Stimulated activated CD8-positive, alpha-beta memory T cell treated with anti-CD3 and anti-CD28 coated beads, Interleukin-12 subunit alpha, Interleukin-12 subunit beta, amount 100 ng/mL, for 4 hours (primary cell): ENCODE results near the gene NFAT5.
A peak's percentile ranks its signal among the peaks of the same experiment; 100 is the strongest.
"Not testable (repeated sequence)": the region's sequence is repeated elsewhere in the genome, so short reads cannot be mapped to it uniquely, and the experiment has no call there.

Experiments used
- DNase-seq: peaks from one replicate; pipeline ENCODE4 v3.0.0-alpha.2; 2020; ENCODE audit warnings: low read depth

The NFAT5 gene

DNA sequence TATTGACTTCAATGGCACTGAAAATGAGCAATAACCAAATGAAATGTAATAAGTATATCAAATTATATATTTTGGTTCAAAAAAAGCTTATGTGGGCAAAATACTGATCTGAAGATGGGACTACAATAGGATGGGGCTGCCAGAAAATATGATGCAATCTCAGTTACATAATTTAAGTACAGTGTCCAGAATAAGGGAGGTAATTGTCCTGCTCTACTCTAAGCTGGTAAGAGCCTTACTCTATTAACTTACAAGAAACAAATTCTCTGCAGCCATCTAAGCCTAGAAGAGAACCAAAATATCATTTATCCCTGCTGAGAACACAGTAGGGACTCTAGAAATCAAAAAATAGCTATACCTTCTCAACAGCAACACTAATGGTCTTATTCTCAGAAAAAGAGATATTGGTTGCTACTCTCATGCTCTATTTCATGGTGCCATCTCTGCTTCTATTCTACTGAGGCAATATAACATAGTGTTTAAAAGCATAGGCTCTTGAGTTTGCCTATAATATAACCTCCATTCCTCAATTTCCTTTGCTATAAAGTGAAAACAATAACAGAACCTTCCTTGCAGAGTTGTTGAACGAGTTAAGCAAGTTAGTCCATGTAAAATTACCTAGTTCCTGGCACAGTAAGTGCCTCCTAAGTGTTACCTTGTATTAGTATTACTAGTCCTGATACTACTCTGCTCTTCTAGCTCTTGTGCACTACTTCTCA, 140.6 kb downstream of the NFAT5 start:
- DNase-seq = no peak

DNA sequence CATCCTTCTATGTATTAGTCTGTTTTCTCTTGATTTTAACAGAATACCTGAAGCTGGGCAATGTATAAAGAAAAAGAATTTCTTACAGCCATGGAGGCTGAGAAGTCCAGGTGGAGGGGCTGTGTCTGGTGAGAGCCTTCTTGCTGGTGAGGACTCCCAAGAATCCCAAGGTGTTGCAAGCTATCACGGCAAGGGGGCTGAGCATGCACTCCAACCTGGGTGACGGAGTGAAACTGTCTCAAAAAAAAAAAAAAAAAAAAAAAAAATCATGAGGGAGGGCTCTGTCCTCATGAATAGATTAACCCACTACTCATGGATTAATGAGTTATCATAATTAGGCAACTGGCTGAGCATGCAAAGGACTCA, 141.2 kb downstream of the NFAT5 start:
- no peak for DNase-seq

DNA sequence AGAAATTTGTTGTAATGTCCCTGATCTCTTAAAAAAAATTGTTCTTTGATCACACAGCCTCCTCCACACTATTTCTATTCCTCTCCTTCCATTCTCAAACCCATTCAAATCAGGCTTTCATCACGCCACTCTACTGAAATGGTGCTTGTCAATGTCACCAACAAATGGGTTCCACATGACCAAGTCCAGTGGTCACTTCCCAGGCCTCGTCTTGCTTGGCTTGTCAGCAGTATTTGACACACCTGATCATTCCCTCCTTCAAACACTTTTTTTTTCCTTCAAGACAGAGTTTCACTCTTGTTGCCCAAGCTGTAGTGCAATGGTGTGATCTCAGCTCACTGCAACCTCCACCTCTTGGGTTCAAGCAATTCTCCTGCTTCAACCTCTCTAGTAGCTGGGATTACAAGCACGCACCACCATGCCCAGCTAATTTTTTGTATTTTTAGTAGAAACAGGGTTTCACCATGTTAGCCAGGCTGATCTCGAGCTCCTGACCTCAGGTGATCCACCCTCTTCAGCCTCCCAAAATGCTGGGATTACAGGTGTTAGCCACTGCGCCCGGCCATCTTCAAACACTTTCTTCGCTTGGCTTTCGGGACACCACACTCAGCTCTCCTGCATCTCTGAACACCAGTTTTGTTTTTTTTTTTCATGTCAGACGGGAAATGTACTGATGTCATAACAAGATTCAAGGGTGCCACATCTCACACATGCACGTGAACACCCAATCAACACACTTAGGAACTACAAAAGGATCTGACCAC, 142.3 kb downstream of the NFAT5 start:
- DNase-seq = no peak

DNA sequence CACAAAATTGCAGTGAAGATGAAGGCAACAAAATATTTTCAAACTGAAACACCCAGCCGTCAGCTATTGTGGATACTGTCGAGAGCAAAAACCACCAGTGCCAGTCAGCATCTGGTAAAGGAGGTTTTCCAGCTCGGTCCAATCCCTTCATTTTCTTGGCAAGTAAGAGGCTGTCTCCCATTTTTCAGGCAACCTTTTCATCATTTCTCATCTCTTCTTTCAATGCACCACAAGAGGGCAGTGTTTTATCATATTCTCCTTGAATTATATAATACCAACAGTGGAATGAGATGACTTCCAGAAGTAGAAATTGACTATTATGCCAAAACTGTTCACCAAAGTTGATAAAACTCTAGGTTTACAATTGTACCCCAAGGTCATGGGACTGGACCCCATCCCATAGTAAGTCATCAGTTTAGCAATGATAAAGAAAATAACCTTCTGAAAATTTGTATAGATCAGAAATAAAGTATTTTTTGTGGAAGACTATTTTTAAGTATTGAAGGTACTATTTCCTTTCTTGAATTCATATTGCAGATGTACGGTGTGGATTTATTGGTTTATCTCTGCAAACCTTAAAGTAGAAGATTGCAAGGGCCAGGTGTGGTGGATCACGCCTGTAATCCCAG, 143.8 kb downstream of the NFAT5 start:
- no peak for DNase-seq

GRCh38 chr16:69711115-69711740, 145.5 kb downstream of the NFAT5 start:
- no peak for DNase-seq

DNA sequence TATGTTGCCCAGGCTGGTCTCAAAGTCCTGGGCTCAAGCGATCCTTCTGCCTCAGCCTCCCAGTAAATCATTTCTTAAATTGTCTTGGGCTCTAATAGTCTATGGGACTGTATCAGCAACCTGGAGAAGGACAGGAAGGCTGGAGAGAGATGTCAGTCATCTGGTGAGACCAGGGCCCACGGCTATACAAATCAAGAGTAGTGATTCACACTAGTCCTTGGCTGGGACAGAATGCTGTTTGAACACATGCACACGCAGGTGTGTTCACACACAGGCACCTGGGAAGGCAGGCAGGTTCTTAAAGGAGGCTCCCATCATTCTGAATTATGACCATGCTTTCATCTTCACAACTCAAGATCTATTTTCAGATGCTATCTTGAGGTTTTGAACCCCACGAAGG, 146.5 kb downstream of the NFAT5 start:
- no peak for DNase-seq

DNA sequence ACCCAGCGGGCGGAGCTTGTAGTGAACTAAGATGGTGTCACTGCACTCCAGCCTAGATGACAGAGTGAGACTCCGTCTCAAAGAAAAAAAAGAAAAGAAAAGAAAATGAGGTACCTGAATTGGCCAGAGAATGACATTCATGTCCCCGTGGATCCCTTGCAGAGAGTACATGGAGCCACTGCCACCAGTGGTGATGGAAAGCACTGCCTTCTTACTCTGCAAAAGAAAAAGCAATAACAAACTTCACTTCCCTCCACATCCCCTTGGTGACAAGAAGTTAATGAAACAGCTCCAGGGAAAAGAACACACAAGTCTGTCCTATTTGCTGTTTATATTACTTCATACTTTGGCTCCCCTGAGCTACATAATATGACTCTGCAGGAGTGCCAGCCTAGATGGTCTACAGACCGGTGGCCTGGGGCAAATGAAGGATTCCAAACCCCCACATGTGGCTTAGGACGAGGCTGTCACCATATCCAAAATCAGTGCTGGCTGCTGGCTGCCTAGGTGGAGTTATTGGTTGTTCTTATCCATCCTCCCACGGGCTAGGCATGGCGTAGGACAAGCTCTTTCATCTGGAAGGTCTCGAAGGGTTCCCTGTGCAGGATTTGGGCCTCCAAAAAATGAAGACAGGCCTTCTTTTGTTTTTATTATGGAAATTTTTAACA, 147.3 kb downstream of the NFAT5 start:
- DNase-seq = no peak

DNA sequence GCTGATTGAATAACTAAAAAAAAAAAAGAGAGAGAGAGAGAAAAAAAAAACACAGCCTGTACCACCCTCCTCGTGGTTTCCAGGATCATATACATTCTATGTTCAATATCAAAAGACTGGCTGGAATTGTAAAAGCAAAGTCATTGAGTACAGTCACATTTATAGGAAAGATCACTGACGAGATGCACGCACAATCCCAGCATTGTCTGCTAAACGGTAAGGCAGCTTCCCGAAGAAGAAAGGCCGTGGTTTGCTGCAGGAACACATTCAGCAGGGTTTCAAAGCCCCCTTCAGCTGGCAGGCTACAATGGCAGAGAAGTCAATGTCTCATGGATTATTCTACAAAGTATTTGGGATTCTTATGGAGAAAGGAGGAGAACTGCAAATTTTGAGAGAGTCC, 151.3 kb downstream of the NFAT5 start:
- no peak for DNase-seq

DNA sequence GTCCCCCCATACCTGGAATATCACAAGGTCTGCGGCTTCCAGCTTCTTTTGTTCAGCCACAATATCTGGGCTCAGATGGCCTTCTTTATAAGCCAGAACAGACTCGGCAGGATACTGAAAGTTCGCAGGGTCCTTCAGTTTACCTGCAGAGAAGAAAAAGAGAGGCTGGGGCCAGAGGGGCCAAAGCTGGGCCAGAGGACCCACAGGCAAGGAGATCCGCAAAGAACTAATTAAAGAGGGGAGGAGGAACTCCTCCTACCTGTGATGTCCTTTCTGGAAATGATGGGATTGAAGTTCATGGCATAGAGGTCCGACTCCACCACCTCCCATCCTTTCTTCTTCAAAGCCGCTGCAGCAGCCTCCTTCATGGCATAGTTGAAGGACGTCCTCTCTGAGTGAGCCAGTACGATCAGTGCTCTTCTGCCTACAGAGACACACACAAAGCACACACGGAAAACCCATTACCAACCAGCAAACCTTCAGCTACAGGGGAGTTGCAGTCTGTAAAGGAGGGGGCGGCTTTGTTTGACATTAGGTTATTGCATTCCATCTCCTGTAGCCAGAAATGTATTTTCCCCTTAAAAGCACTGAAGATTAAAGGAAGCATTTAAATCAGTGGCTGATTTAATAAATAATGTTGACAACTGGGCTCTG, 152.5 kb downstream of the NFAT5 start:
- no peak for DNase-seq

DNA sequence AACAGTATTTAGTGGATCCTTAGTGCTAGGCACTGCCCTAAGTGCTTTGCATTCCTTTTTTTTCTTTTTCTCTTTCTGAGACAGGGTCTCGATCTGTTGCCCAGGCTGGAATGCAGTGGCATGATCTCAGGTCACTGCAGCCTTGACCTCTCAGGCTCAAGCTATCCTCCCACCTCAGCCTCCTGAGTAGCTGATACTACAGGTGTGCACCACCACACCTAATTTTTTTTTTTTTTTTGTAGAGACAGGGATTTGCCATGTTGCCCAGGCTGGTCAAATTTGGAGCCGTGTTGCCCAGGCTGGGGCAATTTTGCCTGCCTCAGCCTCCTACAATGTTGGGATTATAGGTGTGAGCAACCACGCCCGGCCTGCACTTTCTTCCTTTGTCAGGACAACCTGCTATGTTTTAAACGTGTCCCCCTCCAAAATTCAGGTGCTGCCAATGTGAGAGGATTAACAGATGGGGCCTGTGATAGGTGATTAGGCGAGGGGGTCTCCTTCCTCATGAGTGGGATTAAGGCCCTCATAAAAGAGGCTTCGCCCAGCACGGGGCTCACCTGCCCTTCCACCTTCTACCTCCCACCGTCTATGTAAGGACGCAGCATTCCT, 155.2 kb downstream of the NFAT5 start:
- no peak for DNase-seq

- no peak for DNase-seq
These were observed 155.7 kb downstream of the NFAT5 start for GRCh38 chr16:69721441-69721957.

- DNase-seq = no peak
These were observed 158.7 kb downstream of the NFAT5 start for GRCh38 chr16:69724414-69724873.

DNA sequence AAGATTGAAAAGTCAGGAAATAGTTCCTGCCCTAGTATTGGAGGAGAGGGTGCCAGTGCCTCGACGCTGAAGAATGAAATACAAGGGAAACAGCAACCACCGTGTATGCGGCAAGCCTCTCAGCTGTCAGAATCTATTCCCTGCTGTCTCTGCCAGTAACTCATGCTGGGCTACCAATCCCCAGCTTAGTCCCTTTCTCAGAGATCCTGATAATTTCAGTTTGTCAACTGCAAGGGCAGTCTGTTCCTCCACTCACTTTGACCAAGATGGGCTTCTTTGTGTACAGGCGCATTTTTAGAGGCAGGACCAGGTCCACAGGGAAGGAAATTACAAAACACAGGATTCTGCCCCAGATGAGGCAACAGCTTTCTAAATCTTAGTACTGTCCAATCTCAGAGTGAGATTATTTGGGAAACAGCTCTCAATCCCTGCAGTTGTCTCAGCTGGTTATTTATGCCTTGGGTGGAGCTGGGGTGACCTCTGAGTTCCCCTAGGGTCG, 159.3 kb downstream of the NFAT5 start:
- no peak for DNase-seq

DNA sequence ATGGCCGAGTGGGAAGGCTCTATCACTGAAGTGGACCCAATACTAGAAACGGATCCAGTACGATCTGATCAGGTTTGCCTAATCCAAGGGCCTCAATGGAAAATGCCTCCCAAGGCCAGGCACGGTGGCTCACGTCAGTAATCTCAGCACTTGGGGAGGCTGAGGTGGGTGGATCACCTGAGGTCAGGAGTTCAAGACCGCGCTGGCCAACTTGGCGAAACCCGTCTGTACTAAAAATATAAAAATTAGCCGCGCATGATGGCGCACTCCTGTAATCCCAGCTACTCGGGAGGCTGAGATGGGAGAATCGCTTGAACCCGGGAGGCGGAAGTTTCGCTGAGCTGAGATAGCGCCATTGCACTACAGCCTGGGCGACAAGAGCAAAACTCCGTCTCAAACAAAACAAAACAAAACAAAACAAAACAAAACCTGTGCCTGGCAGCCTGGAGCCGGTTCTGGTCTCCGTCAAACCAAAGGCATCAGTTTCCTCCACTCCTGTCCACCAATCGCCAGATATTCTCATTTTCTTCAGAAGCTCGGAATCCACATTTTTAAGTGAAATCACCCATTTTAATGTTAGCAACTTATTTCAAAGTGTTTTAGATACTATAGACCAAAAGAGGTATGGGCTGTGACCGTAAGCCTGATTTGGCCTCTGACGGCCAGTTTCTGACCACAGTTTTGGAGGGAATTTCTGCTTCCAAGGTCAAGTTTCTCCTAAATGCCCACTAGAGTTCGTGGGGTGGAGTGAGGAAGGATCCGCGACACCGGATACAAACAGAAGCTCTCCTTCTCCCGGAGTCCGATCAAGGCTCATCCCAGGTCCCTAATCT, 159.9 kb downstream of the NFAT5 start:
- no peak for DNase-seq

DNA sequence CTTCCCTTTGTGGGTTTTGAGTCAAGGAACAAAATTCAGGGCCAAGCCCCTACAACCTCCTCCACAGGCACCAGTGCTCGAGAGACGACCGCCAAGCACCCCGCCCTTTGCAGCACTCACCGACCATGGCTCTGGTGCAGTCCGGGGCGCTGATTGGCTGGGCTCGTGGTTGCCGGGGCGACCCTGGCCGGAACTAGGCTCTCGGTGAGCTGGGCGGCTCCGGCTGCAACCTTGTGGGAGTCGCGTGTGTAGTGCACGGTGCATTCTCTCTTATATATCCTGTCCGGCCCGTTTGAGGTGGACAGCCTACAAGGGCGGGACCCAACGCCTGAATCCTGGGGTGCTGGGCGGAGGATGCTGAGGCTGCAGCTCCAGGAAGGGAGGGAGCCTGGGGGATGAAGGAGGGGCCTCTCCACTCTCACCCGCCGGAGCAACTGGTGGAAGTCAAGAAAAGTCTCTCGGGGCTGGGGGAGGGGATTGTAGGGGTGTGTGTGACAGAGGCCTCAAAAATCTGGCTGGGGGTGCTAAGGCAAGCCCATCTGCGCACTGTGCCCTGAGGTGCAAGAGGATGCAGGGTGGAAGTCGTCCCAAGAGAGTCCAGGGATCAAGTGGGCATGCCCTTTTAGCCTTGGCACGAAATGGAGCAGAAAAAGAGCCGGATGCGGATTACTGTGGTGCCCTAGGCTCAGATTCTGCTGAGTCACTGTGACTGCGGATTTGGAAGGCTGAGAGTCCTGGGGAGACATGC, 160.7 kb downstream of the NFAT5 start, which contains the start of gene NQO1:
NQO1 (minus strand) TSS at position 248 of the 748 bp plus-strand sequence; CDS start at position 127, 121 bp downstream.
- peak; percentile 68 for DNase-seq

DNA sequence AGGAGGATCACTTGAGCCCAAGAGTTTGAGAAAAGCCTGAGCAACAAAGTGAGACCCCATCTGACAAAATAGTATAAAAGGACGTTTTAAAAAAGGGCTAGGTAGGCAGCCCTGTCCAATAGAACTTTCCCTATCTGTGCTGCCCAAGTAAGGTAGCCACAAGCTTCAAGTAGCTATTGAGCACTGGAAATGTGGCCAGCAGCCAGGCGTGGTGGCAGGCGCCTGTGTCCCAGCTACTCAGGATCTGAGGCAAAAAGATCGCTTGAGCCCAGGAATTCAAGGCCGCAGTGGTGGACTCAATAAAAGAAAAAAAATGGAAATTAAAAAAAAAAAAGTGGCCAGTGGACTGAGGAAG, 162.1 kb downstream of the NFAT5 start:
- no peak for DNase-seq

- not testable (repeated sequence) for DNase-seq
These were observed 163.3 kb downstream of the NFAT5 start for GRCh38 chr16:69729030-69729429.

DNA sequence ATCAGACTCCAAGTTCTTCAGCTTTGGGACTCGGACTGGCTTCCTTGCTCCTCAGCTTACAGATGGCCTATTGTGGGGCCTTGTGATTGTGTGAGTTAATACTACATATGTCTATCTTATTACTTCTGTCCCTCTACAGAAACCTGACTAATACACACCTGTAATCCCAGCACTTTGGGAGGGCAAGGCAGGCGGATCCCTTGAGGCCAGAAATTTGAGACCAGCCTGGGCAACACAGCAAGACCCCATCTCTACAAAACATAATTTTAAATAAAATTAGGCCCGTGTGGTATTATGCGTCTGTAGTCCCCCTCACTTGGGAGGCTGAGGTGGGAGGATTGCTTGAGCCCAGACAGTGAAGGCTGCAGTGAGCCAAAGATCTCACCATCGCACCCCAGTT, 165.5 kb downstream of the NFAT5 start:
- DNase-seq = not testable (repeated sequence)

DNA sequence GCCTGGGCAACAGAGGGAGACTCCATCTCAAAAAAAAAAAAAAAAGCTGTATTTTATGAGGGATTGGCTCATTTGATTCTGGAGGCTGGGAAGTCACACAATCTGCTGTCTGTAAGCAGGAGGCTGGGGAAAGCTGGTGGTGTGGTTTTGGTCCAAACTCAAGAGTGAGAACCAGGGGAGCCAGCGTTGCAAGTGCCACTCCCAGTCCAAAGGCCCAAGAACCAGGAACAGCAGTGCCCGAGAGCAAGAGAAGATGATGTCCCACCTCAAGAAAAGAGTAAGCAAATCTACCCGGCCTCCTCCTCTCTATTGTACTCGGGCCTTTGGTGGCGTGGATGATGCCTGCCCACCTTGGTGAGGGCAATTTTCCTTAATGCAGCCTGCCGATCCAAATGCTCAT, 166.3 kb downstream of the NFAT5 start:
- DNase-seq = no peak
